ENCODE measurements around the gene PARP4.
"Not testable (repeated sequence)": the region's sequence is repeated elsewhere in the genome, so short reads cannot be mapped to it uniquely, and the experiment has no call there.

PARP4 gene

GRCh38 chr13:24452044-24452443, 60.5 kb downstream of the PARP4 start:
- no peak for DNase-seq (ENCODE audit: low read depth in 2 of 3, low spot score in 2 of 3)

GRCh38 chr13:24450530-24450929, 62.0 kb downstream of the PARP4 start:
- no peak for DNase-seq (ENCODE audit: low read depth in 2 of 3, low spot score in 2 of 3)

- not testable (repeated sequence) for DNase-seq (ENCODE audit: low read depth in 2 of 3, low spot score in 2 of 3)
Observed at GRCh38 chr13:24444851-24445250, 67.7 kb downstream of the PARP4 start.

DNA sequence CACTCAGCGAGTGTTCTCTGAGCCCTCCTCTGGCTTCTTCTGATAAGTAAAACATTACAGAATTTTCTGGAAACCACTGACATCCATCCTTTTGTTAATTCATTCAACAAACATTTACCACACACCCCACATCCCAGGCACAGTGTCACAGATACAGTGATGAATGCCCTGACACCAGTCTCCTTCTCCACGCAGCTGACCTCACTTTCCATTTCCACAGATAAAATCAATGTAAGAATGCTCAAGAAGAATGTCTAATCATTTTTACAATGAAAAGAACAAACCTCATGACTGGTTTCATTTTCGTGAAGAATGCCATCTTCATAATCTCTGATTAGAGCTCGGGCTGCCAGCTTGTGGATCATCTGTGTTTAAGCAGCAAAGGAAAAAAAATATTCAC, 69.2 kb downstream of the PARP4 start:
- DNase-seq (ENCODE audit: low read depth in 2 of 3, low spot score in 2 of 3), result no peak

DNA sequence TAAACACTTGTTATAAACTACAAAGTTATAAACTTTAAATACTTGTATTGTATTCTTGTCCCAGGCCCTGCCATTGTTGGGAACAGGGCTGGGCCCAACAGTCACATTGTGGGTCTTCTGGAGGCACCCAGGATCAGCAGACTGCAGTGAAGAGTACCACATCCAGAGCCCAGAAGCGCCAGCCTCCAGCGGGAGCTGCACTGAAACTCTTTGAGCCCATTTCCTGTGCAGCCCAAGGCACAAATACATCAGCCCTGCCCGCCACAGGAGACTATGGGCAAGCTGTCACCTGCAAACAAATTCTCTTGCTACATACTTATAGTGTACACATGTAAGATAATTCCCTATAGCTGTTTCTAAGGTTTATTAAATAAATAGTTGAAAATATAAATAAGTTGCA, 86.5 kb downstream of the PARP4 start:
- not testable (repeated sequence) for DNase-seq (ENCODE audit: low read depth in 2 of 3, low spot score in 2 of 3)

GRCh38 chr13:24419668-24420067, 92.9 kb downstream of the PARP4 start:
- DNase-seq (ENCODE audit: low read depth in 2 of 3, low spot score in 2 of 3), result not testable (repeated sequence)

- DNase-seq (ENCODE audit: low read depth in 2 of 3, low spot score in 2 of 3), result no peak
Observed at GRCh38 chr13:24407844-24408243, 104.7 kb downstream of the PARP4 start.

DNA sequence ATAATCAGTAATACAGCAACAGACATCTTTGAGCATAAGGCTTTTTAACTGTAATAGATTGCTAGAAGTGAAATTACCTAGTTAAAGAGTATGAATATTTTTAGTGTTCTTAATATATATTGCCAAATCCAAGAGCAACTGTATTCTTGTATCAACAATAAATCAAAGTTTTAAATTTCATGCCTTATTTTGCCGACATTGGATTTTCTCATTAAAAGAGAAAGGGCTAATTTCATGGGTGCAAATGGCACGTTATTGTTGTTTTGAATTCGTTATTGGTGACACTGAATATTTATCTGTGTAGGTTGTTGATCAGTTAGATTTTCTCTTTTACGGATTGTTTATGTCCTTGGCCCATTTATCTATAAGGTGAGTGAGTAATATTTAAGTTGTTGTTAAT, 106.1 kb downstream of the PARP4 start:
- DNase-seq (ENCODE audit: low read depth in 2 of 3, low spot score in 2 of 3), result no peak

GRCh38 chr13:24396821-24397220, 115.8 kb downstream of the PARP4 start:
- no peak for DNase-seq (ENCODE audit: low read depth in 2 of 3, low spot score in 2 of 3)

DNA sequence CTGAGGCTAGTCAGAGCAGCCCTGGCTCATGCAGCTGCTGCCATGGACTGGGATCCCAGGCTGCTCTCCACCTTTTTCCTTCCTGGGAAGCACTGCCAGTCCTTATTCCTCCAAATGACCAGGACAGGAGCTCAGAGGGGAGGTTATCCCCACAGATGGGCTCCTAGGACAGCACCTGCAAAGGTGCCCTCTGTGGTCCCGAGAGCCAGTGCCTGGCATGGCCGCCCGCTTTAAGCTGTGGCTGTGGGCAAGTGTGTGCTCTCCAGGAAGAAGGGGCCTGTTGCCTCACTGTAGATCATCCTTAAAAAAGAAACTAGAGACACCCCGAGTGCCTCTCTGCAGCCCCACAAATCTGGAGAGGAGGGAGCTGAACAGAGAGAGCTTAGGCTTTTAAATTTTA, 119.6 kb downstream of the PARP4 start:
- no peak for DNase-seq (ENCODE audit: low read depth in 2 of 3, low spot score in 2 of 3)

DNA sequence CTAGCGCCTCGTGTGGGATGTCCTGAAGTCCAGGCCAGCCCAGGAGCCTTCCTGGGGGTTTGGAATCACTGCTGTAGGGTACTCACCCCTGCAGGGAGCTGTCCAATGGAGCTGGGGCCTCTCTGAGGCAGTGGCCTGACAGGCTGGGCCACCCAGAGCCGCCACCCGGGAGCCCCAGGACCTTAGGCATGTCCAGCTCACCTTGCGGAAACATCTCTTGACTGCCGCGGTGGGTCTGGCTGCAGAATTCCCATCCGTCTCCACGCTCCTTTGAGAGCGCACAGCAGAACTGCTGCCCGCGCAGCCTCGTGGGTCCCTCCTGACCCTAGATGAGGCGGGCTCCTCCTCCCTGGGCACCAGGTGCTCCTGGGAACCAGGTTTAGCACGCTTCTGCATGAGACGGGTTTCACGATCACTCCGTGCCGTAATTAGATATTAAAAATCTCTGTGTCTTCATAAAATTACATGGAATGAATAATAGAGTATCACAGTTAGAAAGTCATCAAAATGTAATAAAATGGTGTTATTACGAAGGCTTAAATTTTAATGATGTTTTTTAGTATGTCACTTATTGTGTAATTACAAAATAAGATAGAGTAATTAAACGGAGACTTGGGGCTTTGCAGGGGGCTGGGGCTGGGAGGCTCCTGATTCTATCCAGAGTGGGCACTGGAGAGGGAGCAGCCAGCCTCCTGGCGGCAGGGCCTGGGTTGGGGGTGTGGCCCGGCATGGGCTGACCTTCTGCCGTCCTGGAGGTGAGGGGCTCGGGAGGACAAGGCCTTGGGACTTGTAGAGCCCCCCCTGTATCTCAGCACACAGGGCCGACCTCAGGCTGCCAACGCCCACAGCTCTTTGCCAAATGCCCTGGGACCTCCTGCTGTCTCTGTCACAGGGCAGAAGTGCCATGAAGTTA, 120.6 kb downstream of the PARP4 start:
- not testable (repeated sequence) for DNase-seq (ENCODE audit: low read depth in 2 of 3, low spot score in 2 of 3)

DNA sequence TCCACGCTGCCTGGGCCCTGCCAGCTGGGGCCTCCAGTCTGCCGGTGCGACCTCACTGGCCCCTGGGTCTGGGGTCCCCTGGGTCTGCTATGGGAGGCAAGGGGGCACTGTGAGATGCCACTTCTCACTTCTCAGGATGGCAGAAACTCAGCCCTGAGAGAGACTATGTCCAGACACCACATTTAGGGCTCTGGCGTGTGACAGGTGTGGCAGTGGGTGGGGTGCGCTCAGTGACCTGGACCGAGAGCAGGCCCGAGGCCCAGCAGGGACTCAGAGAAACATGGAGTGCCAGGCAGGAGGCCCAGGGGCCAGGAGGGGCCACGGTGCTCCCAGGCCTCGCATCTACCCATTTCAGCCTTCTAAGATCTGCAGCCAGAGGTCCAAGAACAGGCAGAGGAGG, 121.8 kb downstream of the PARP4 start:
- not testable (repeated sequence) for DNase-seq (ENCODE audit: low read depth in 2 of 3, low spot score in 2 of 3)

DNA sequence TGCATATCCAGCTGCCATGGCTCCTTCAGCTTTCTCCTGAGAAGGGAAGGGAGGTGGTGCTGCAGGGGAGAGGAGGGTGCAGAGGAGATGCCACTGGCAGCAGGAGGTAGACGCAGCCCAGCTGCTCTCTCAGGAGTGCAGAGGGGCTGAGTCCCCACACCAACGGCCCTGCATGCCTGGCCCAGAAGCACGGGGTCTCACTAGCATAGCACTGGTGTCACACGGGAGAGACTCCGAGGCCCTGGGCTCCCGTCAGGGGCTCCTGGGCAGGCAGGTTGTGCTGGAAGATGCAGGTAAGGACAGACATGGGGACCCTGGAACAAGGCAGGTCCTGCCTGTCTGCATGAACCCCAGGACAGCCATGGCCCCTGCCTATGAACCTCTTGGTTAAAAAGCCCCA, 123.1 kb downstream of the PARP4 start:
- no peak for DNase-seq (ENCODE audit: low read depth in 2 of 3, low spot score in 2 of 3)

GRCh38 chr13:24388743-24389142, 123.8 kb downstream of the PARP4 start:
- not testable (repeated sequence) for DNase-seq (ENCODE audit: low read depth in 2 of 3, low spot score in 2 of 3)

DNA sequence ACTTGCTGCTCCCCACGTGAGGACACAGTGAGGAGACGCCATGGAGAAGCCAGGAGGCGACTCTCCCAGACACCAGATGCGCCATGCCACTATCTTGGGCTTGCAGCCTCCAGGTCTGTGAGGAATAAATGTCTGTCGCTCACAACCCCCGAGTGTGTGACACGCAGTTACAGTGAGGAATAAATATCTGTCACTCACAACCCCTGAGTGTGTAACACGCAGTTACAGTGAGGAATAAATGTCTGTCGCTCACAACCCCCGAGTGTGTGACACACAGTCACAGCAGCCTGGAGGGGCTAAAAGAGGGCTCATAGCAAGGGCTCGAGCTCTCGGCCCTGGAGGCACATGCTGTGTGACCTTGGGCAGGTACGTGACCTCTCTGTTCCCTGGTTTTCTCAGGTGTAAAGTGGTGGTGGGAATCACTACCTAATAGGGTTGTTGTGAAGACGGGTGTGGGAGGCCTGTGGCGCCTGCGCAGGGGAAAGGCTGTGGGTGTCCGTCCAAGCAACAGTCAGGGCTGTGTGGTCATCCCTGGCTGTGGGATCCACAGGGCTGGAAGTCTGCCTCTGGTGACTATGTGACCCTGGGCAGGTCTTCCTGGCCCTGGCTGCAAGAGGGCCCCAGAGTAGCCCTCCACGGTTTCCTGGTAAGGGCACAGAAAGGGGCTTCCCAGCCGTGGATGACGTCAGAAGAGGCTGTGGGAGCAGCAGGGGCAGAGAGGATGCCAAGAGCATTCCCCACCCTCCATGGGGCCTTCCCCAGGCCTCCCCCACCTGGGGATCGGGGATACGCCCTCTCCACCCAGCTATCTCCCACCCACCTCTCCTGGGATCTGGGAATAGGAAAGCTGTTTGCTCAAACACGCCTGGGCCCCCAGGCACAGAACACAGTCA, 125.5 kb downstream of the PARP4 start:
- DNase-seq (ENCODE audit: low read depth in 2 of 3, low spot score in 2 of 3), result no peak

GRCh38 chr13:24385902-24386301, 126.7 kb downstream of the PARP4 start:
- no peak for DNase-seq (ENCODE audit: low read depth in 2 of 3, low spot score in 2 of 3)

GRCh38 chr13:24384946-24385345, 127.6 kb downstream of the PARP4 start:
- DNase-seq (ENCODE audit: low read depth in 2 of 3, low spot score in 2 of 3), result not testable (repeated sequence)

DNA sequence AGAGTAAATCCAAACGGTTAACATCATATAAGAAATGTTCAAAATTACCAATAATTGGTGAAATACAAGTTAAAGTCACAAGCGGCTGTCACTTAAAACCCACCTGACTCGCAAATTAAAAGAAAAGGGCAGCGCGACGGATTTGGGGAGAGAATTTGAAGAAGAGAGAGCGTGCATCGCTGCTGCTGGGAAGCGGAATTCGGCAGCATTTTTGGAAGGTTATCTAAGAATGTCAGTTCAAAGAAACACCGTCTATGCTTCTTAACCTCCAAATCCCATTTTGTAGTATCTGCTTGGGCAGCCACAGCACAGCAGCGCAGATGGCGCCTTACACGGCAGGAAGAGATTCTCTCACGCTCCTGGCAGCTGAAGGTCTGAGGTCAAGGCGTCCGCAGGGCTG, 128.5 kb downstream of the PARP4 start:
- not testable (repeated sequence) for DNase-seq (ENCODE audit: low read depth in 2 of 3, low spot score in 2 of 3)

- DNase-seq (ENCODE audit: low read depth in 2 of 3, low spot score in 2 of 3), result no peak
Observed at GRCh38 chr13:24381541-24382265, 130.9 kb downstream of the PARP4 start.

DNA sequence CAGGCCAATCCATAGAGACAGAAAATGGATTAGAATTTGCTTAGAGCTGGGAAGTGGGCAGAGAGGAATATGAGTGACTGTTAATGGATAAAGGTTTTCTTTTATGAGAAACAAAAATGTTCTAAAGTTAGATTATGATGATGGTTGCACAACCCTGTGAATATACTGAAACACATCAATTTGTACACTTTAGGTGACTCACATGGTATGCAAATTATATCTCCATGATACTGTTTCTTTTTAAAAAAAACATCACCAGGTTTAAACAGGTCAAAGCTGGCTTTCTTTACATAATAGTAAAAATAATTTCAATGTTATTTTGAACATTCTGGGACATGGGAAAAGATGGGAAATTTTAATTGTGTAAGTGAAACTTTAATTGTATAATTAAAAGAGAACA, 131.7 kb downstream of the PARP4 start:
- DNase-seq (ENCODE audit: low read depth in 2 of 3, low spot score in 2 of 3), result not testable (repeated sequence)

DNA sequence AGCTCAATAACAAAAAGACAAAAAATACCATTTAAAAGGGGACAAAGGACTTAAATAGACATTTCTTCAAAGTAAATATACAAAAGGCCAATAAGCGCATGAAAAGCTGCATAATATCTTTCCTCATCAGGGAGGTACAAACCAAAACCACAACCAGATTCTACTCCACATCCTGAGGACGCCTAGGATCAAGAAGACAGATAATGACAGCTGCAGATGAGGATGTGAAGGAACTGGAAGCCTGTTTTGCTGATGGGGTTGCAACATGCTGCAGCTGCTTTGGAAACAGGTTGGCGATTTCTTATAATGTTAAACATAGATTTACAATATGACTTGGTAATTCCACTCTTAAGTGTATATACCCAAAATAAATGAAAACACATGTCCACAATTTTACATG, 132.4 kb downstream of the PARP4 start:
- DNase-seq (ENCODE audit: low read depth in 2 of 3, low spot score in 2 of 3), result not testable (repeated sequence)
